ENCODE data around the gene MAP3K5.

- TF ChIP-seq, protein P1, sequence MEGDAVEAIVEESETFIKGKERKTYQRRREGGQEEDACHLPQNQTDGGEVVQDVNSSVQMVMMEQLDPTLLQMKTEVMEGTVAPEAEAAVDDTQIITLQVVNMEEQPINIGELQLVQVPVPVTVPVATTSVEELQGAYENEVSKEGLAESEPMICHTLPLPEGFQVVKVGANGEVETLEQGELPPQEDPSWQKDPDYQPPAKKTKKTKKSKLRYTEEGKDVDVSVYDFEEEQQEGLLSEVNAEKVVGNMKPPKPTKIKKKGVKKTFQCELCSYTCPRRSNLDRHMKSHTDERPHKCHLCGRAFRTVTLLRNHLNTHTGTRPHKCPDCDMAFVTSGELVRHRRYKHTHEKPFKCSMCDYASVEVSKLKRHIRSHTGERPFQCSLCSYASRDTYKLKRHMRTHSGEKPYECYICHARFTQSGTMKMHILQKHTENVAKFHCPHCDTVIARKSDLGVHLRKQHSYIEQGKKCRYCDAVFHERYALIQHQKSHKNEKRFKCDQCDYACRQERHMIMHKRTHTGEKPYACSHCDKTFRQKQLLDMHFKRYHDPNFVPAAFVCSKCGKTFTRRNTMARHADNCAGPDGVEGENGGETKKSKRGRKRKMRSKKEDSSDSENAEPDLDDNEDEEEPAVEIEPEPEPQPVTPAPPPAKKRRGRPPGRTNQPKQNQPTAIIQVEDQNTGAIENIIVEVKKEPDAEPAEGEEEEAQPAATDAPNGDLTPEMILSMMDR (IDR thresholded peaks at IDR 0.05) = no peak
- TF ChIP-seq EZH2phosphoT487 (IDR thresholded peaks at IDR 0.05) = no peak
Measured at GRCh38 chr6:136646377-136646776, 145.9 kb downstream of the MAP3K5 start.
